AG10803 (cell line): ENCODE data around the gene TMPRSS13.

Experiments used
- DNase-seq: peaks from one replicate; pipeline ENCODE4 v3.0.0; 2010; ENCODE audit warnings: low read depth
- H3K4me3 ChIP-seq: 2 replicates; pipeline ENCODE4 v1.5.1; 2011; ENCODE audit warnings: mild to moderate bottlenecking, low read length, control low read depth
- TF ChIP-seq, protein P1 (sequence below): conservative IDR thresholded peaks from 2 replicates; pipeline ENCODE4 v1.5.1; 2011; ENCODE audit warnings: mild to moderate bottlenecking, low read length, control low read depth, inconsistent platforms

TMPRSS13 gene

DNA sequence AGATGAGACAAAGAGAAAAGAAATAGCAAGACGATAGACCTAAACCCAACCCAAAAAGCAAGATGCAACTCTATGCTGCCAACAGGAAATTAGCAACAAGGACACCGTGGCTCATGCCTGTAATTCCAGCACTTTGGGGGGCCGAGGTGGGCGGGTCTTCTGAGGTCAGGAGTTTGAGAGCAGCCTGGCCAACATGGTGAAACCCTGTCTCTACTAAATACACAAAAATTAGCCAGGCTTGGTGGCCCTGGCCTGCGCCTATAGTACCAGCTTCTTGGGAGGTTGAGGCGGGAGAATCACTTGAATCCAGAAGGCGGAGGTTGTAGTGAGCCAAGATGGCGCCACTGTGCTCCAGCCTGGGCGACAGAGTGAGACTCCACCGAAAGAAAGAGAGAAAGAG lies 32.7 kb upstream of the TMPRSS13 start:
- no peak overlapping the region for H3K4me3 ChIP-seq
- no peak for DNase-seq
- TF ChIP-seq, protein P1, sequence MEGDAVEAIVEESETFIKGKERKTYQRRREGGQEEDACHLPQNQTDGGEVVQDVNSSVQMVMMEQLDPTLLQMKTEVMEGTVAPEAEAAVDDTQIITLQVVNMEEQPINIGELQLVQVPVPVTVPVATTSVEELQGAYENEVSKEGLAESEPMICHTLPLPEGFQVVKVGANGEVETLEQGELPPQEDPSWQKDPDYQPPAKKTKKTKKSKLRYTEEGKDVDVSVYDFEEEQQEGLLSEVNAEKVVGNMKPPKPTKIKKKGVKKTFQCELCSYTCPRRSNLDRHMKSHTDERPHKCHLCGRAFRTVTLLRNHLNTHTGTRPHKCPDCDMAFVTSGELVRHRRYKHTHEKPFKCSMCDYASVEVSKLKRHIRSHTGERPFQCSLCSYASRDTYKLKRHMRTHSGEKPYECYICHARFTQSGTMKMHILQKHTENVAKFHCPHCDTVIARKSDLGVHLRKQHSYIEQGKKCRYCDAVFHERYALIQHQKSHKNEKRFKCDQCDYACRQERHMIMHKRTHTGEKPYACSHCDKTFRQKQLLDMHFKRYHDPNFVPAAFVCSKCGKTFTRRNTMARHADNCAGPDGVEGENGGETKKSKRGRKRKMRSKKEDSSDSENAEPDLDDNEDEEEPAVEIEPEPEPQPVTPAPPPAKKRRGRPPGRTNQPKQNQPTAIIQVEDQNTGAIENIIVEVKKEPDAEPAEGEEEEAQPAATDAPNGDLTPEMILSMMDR, result no peak

- no peak overlapping the region for H3K4me3 ChIP-seq
- no peak for DNase-seq
- TF ChIP-seq, protein P1, result no peak
Observed at GRCh38 chr11:117960406-117960805, 31.2 kb upstream of the TMPRSS13 start.

GRCh38 chr11:117959438-117960149 lies 30.4 kb upstream of the TMPRSS13 start:
- H3K4me3 ChIP-seq, result no peak overlapping the region
- TF ChIP-seq, protein P1, result no peak
- DNase-seq, result no peak

DNA sequence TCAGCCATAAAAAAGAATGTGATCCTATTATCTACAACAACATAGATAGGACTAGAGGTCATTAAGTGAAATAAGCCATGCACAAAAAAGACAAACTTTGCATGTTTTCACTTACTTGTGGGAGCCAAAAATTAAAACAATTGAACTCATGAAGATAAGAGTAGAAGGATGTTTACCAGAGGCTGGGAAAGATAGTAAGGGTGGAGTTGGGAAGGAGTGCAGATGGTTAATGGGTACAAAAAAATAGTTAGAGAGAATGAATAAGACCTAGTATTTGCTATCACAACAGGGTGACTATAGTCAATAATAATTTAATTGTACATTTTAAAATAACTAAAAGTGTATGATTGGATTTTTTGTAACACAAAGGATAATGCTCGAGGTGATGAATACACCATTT lies 29.7 kb upstream of the TMPRSS13 start:
- no peak for DNase-seq
- no peak overlapping the region for H3K4me3 ChIP-seq
- TF ChIP-seq, protein P1, result no peak

DNA sequence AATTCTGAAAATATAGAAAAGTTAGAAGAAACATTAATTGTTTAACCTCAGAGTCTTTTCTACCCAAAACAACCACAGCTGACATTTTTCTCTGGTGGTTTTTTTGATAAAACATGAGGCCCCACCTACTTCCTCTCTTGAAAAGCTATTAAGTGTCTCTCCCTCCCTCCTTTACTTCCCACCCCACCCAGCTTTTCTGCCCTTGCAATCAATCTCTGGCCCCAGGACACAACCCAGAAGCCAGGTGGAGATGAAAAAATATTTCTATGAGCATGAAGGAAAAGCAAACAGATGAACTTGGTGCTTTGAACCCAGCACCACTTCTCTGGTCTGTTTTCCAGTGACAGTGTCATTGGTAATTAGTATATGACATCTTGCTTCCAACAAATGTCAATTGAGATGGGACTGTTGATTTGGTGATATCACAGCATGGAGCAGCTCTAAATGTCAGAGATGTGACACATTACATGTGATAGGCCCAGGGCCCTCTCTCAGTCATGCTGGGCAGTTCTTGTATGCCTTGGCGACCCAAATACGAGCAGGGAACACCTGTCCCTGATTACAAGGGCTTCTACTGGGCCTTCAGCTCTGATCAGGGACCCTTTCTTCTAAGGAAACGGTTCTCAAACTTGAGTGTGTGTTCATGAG lies 23.9 kb upstream of the TMPRSS13 start:
- TF ChIP-seq, protein P1, result no peak
- H3K4me3 ChIP-seq, result no peak overlapping the region
- no peak for DNase-seq

DNA sequence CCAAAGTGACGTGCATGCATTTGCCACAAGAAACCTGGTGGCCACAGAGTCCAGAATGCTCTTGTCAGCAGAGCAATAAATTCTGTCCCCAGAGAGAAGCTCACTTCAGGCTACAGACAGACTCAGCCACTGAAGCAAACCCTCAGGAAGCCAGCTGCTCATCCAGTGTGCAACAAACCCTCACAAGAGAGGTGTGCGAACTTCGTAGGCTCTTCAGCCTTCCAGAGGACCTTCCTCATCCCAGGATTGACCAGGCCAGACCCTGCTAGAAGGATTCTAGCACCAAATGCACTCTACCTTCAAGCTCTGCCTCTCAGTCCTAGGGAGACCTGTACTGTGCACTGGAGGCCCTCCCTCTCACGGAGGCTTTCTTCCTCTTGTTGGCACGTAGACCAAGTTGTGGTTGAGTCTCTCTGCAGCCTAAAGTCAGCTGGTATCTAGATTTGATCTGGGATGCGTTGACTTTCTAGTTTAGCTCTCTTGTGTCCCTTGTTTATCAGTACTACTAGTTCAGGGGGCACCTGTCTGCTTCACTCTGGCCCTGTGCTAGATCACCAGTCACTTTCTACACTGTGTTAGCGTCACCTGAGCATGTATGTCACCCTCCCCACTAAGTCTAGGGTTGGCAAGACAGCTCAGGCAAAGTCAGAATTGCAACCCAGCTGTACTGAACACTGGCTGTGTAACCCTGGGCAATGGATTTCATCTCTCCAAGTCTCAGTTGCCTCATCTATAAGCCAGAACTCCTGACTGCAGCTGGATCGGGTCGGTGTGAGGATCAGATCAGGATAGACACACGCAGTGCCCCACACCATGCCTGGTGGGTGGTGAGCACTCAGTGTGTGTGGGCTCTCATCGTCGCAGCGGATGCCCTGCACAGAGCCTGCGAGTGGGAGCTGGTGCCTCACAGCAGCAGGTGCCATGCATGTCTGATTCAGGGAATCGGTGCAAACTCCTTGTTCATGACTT lies 22.1 kb upstream of the TMPRSS13 start:
- TF ChIP-seq, protein P1, result no peak
- no peak overlapping the region for H3K4me3 ChIP-seq
- no peak for DNase-seq
